ENCODE measurements around the gene ALG12. TPM values are rescaled to one million over a fixed set of nuclear protein-coding genes. Genes with fewer than 3 reads are reported as not detected.

ALG12 gene
- total RNA-seq, 1 donor from 2014 or later: 36.7 TPM

- no peak for DNase-seq (ENCODE audit: low spot score)
Observed at GRCh38 chr22:49913026-49913425, 5.2 kb downstream of the ALG12 start.

GRCh38 chr22:49911881-49912625, 6.2 kb downstream of the ALG12 start:
- no peak for DNase-seq (ENCODE audit: low spot score)

- DNase-seq (ENCODE audit: low spot score): no peak
Observed at GRCh38 chr22:49910229-49911155, 7.7 kb downstream of the ALG12 start.

GRCh38 chr22:49909476-49910205, 8.6 kb downstream of the ALG12 start:
- DNase-seq (ENCODE audit: low spot score): no peak

GRCh38 chr22:49907807-49908206, 10.4 kb downstream of the ALG12 start:
- no peak for DNase-seq (ENCODE audit: low spot score)

- DNase-seq (ENCODE audit: low spot score): no peak
Observed at GRCh38 chr22:49906799-49907290, 11.4 kb downstream of the ALG12 start.

DNA sequence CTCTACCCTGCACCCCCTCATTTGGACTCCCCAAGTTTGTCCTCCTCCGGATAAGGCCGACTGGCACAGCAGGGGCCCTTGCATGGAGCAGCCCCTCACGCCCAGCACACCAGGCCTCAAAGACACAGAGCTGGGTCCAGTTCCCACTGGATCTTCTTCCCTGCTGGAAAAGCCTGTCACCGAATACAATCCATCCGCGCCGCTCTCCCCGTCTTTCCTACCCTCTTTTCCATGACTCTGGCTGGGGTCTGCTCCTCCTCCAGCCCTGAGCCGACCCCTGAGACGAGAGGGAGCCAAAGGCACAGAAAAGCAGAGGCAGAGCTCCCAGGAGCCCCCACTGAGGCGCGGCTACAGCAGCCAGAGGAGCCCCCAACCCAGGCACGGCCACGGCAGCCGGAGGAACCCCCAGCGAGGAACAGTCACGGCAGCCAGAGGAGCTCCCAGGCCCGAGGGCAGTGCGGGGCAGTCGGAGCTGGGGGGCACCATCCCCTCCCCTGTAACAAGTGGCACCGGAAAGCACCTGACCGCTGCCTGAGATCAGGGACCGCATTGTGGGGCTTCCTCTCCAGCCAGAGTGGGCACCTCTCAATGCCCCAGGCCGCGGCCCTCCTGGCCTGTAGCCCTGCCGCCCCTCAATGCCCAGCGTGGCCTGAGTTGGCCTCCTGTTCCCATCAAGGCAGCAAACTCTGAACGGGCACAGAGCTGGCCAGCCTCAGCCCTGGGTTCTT, 12.0 kb downstream of the ALG12 start:
- no peak for DNase-seq (ENCODE audit: low spot score)

DNA sequence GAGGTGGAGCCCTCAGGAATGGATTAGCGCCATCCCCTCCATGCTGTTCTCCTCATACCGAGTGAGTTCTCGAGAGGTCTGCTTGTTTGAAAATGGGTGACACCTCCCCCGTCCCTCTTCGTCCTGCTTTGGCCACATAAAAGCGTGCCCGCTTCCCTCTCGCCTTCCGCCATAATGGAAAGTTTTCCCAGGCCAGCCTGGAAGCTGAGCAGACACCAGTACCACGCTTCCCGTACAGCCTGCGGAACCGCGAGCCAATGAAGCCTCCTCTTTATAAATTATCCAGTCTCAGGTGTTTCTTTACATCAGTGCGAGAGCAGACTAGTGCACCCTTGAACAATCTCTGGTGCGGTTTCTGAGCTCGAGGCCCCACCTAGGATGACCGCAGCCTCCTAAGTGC, 12.8 kb downstream of the ALG12 start:
- no peak for DNase-seq (ENCODE audit: low spot score)

DNA sequence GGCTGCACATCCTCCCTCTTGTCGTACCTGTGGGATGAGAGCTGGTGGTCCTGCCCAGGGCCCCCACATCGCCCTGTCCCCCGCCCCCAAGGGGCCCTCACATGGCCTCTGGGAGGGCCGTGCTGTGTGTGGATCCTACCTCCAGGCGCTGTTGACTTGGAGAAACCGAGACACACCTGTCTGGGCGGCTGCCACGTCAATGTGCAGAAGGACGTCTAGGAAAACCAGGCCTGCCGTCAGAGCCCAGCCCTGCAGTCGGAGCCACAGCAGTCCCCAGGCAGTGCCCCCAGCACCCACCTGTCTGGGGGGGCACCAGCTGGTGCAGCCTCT, 14.2 kb downstream of the ALG12 start:
- DNase-seq (ENCODE audit: low spot score): no peak

- no peak for DNase-seq (ENCODE audit: low spot score)
Observed at GRCh38 chr22:49903322-49904039, 14.8 kb downstream of the ALG12 start.

DNA sequence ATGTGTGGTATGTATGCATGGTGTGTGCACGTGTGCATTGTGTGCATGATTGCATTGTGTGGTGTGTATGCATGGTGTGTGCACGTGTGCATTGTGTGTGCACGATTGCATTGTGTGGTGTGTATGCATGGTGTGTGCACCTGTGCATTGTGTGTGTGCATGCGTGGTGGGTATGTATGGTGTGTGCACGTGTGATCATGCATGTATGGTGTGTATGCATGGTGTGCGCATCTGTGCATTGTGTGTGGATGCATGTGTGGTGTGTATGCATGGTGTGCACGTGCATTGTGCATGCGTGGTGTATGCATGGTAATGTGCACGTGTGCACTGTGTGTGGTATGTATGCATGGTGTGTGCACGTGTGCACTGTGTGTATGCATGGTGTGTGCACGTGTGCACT, 16.8 kb downstream of the ALG12 start:
- no peak for DNase-seq (ENCODE audit: low spot score)

- DNase-seq (ENCODE audit: low spot score): no peak
Observed at GRCh38 chr22:49900441-49901230, 17.6 kb downstream of the ALG12 start.

DNA sequence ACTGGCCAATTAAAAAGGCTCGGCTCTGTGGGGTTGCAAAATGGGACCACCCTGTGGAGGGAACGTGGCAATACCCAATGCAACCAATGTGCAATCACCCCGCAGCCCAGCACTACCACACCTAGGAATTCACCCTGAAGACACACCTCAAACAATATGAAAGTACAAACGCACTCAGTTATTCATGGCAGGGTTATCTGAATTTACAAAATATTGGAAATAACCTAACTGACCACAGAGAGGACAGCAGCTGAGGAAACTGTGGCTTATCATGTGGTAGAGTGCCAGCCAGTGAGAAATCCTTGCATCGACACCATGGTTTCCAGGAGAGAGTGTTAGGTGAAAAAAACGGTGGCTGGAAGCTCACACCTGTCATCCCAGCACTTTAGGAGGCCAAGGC, 18.7 kb downstream of the ALG12 start:
- no peak for DNase-seq (ENCODE audit: low spot score)

GRCh38 chr22:49897015-49897684, 21.1 kb downstream of the ALG12 start:
- DNase-seq (ENCODE audit: low spot score): no peak

- DNase-seq (ENCODE audit: low spot score): no peak
Observed at GRCh38 chr22:49896201-49896600, 22.0 kb downstream of the ALG12 start.

DNA sequence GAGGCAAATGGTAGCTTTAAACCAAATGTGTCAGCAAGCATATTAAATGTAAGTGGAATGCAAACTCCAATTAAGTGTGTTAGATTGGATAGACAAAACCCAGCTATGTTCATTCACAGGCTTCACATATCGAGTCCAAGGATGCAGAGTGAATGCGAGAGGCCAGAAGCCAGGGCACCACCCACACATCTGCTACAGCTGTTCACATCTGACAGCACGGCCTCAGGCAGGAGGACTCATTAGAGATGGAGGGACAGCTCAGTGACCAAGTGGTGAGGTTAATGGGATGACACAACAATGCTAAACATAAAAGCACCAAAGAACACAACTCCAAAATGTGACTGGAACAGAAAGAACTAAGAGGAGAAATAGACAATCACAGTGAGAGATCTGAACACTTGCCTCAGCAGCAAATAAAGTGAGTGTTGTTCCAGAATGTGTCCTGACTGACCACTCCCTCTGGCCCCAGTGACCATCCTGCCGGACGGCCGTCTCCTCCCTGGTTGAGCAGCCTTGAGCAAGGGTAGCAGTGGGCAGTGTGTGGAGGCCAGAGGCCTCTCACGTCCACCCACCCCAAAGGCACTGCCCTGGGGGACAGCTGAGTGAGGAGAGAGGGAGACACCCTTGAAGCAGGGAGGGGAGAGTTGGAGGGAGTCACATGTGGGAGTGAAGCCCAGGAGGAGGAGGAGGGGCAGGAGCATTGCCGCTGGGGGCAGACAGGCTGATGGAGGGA, 23.8 kb downstream of the ALG12 start:
- DNase-seq (ENCODE audit: low spot score): no peak

DNA sequence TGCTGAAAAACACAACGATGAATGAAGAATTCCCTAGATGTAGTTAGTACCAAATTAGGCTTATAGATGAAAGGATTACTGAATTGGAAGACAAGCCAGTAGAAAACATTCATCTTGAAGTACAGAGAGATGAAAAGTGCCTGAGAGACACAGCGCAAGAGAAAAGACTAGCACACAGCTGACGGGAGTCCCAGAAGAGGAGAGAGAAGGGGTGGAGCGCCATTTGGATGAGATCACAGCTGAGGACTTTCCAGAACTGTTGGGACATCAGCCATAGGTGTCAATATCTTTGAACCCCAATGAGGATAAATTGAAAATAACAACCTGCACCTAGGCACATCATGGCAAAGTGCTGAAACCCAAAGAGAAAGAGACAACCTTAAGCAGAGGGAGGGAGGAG, 25.2 kb downstream of the ALG12 start:
- DNase-seq (ENCODE audit: low spot score): no peak

- no peak for DNase-seq (ENCODE audit: low spot score)
Observed at GRCh38 chr22:49892226-49892899, 25.9 kb downstream of the ALG12 start.

Measured in mucosa of gallbladder (tissue), 1 donor.